LNCAP (cell line): ENCODE data around the gene CCDC171.

Experiments used
- CTCF ChIP-seq: fragments of 450-650 bp; IDR thresholded peaks from 2 replicates; pipeline ENCODE4 v1.5.1; 2017; ENCODE audit warnings: mild to moderate bottlenecking

CCDC171 gene

GRCh38 chr9:15552636-15553527 lies at the start of gene CCDC171:
Gene CCDC171 (plus strand): TSS chr9:15553043. CDS start chr9:15564089, 11,046 bp downstream.
- TF ChIP-seq CTCF, result no peak

GRCh38 chr9:15505921-15506320 lies 46.9 kb upstream of the CCDC171 start:
- no peak for TF ChIP-seq CTCF

DNA sequence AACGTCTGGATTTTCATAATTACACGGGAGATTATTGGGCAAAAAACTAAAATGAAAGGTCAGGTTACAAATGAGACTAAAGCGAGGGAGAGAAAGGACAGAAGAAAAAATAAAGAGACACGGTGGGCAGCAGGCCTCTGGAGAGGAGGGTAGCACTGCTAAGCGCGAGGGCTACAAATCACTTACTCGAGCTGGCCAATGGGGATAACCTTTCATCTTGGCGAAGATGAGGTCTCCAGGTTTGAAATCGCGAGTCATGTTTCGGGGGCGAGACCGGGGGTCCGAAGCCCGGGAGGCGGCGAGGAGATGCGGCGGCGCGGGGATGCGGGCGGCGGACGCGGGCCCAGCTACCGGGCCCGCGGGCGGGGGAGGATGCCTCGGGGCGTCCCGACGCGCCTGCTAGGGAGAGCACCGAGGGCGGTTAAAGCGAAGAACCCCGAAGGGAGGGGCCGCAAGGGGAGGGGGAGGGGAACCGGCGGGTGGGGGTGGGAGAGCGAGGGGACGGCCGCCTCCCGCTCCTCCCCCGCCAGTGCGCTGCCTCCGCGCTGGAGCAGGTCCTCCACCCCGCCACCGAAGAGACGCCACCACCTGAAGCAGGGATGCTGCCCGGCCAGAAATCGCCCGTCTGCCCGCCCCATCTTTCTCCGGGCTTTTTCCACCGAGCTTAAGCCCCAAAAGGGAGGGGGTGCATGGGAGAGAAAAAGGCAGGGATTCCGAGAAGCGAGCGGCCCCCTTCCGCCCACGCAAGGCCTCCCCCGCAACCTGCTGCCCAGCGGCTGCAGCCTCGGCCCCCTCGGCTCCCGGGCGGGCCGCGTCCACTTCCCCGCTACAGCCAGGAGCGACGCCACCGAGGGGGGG lies 42.7 kb upstream of the CCDC171 start:
- no peak for TF ChIP-seq CTCF

- TF ChIP-seq CTCF, result no peak
Observed at GRCh38 chr9:15510789-15511575, 41.9 kb upstream of the CCDC171 start, which contains the start of gene PSIP1. Gene PSIP1 (minus strand): TSS chr9:15510970. CDS start chr9:15510188, 782 bp downstream.

GRCh38 chr9:15512204-15512603 lies 40.6 kb upstream of the CCDC171 start:
- TF ChIP-seq CTCF, result no peak

DNA sequence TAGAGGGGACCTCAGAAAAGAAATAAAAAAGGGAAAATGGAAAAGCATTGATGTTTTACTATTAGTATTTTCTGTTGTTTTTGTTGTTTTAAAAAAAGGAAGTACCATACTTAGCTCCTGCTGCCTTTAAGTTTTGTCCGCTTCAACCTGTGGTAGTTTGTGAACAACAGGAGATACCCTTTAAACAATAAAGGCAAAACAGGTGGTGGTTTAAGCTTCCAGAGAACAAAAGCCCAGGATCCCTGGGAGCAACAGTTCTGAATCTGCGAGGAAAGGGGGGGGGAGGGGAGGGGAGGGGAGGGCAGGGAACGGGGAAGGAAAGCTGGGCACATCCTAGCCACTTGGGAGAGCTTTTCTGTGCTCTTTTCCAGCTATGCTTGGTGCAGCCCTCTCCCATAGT lies 40.0 kb upstream of the CCDC171 start:
- no peak for TF ChIP-seq CTCF

DNA sequence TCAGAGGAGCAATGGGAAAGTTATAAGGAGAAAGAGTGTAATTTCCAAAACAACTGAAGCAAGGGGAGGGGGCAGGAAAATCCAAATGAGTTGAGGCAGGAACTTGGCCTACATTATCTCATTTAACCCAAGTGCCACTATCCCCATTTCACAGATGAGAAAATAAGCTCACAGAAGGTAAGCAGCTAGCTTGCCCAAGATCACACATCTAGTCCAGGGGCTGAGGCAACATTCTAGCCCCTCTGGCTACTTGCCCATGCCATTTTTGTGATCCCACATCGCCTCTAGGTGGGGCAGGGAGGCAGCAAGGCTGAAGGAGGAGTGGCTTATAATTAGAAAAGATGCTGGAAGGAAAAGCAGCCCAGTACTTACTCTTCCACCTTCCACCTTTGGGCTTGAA lies 39.5 kb upstream of the CCDC171 start:
- no peak for TF ChIP-seq CTCF
